Measurements from ENCODE around the gene CCT3. TPM values are rescaled to one million over a fixed set of nuclear protein-coding genes. Genes with fewer than 3 reads are reported as not detected.
A peak's percentile ranks its signal among the peaks of the same experiment; 100 is the strongest.

The CCT3 gene
- total RNA-seq, 1 experiment from 2014 or later: 340 TPM

GRCh38 chr1:156263288-156263655 is 74.8 kb downstream of the CCT3 start:
- ChIA-PET POLR2A (no interaction called here), CTCF (no interaction called here)
- no peaks in the 10 kb centered on the region for H3K4me1 ChIP-seq
- TF ChIP-seq CTCF (IDR thresholded peaks at IDR 0.05; ENCODE audit: insufficient read depth in 1 of 2, low read depth in 1 of 2, low read length in 1 of 2, severe bottlenecking in 1 of 2, unreplicated experiment in 1 of 2): no peak
- H3K4me3 ChIP-seq (ENCODE audit: low read depth, low read length): no peak overlapping the region
- no TSS peak for BruUV-seq (replicated peaks)
- Mint-ChIP-seq H3K9me3 (ENCODE audit: unreplicated experiment) (no peaks in the 10 kb centered on the region), H3K27ac (ENCODE audit: unreplicated experiment) (no peak overlapping the region), H3K4me1 (ENCODE audit: low read depth, unreplicated experiment) (no peaks in the 10 kb centered on the region), H3K36me3 (ENCODE audit: insufficient read depth, unreplicated experiment) (peaks cover 88% of the 10 kb centered on the region), H3K4me3 (ENCODE audit: unreplicated experiment) (no peak overlapping the region), H3K27me3 (ENCODE audit: insufficient read depth, unreplicated experiment) (no peaks in the 10 kb centered on the region)
- no peak for DNase-seq
- no peaks in the 10 kb centered on the region for H3K27me3 ChIP-seq (replicated peaks; ENCODE audit: control insufficient read depth, insufficient read depth, low read length)
- no peaks in the 10 kb centered on the region for H3K9me3 ChIP-seq
- intact Hi-C loops (cut with micrococcal nuclease; ENCODE audit: unreplicated experiment): no loop called here
- peaks cover 17% of the 10 kb centered on the region for H3K36me3 ChIP-seq (ENCODE audit: control insufficient read depth, insufficient read depth, low read length)

GRCh38 chr1:156262461-156263287 is 75.4 kb downstream of the CCT3 start:
- TF ChIP-seq CTCF (IDR thresholded peaks at IDR 0.05; ENCODE audit: insufficient read depth in 1 of 2, low read depth in 1 of 2, low read length in 1 of 2, severe bottlenecking in 1 of 2, unreplicated experiment in 1 of 2): no peak
- H3K9me3 ChIP-seq: no peaks in the 10 kb centered on the region
- CTCF ChIA-PET: no interaction called here
- intact Hi-C loops (cut with micrococcal nuclease; ENCODE audit: unreplicated experiment): no loop called here
- Mint-ChIP-seq H3K27ac (ENCODE audit: unreplicated experiment) (no peak overlapping the region), H3K36me3 (ENCODE audit: insufficient read depth, unreplicated experiment) (peaks cover 88% of the 10 kb centered on the region), H3K4me3 (ENCODE audit: unreplicated experiment) (no peak overlapping the region), H3K4me1 (ENCODE audit: low read depth, unreplicated experiment) (no peaks in the 10 kb centered on the region), H3K27me3 (ENCODE audit: insufficient read depth, unreplicated experiment) (no peaks in the 10 kb centered on the region), H3K9me3 (ENCODE audit: unreplicated experiment) (no peaks in the 10 kb centered on the region)
- DNase-seq: no peak
- H3K27me3 ChIP-seq (replicated peaks; ENCODE audit: control insufficient read depth, insufficient read depth, low read length): no peaks in the 10 kb centered on the region
- H3K4me1 ChIP-seq: no peaks in the 10 kb centered on the region
- H3K4me3 ChIP-seq (ENCODE audit: low read depth, low read length): no peak overlapping the region
- POLR2A ChIA-PET: no interaction called here
- no TSS peak for BruUV-seq (replicated peaks)
- peaks cover 16% of the 10 kb centered on the region for H3K36me3 ChIP-seq (ENCODE audit: control insufficient read depth, insufficient read depth, low read length)

GRCh38 chr1:156260896-156261295 is 77.2 kb downstream of the CCT3 start:
- H3K4me1 ChIP-seq: no peaks in the 10 kb centered on the region
- ChIA-PET POLR2A (no interaction called here), CTCF (interaction anchor here (0.6 kb wide), 2 partner anchors 36 to 125 kb away, joined by 3 to 4 read pairs; no protein-coding TSS in a partner anchor)
- no peak overlapping the region for H3K4me3 ChIP-seq (ENCODE audit: low read depth, low read length)
- Mint-ChIP-seq H3K9me3 (ENCODE audit: unreplicated experiment) (no peaks in the 10 kb centered on the region), H3K4me1 (ENCODE audit: low read depth, unreplicated experiment) (no peaks in the 10 kb centered on the region), H3K4me3 (ENCODE audit: unreplicated experiment) (no peak overlapping the region), H3K36me3 (ENCODE audit: insufficient read depth, unreplicated experiment) (peaks cover 88% of the 10 kb centered on the region), H3K27me3 (ENCODE audit: insufficient read depth, unreplicated experiment) (no peaks in the 10 kb centered on the region), H3K27ac (ENCODE audit: unreplicated experiment) (peak overlapping the region; percentile 43)
- BruUV-seq (replicated peaks): no TSS peak
- no peak for TF ChIP-seq CTCF (IDR thresholded peaks at IDR 0.05; ENCODE audit: insufficient read depth in 1 of 2, low read depth in 1 of 2, low read length in 1 of 2, severe bottlenecking in 1 of 2, unreplicated experiment in 1 of 2)
- H3K36me3 ChIP-seq (ENCODE audit: control insufficient read depth, insufficient read depth, low read length): peaks cover 15% of the 10 kb centered on the region
- H3K27me3 ChIP-seq (replicated peaks; ENCODE audit: control insufficient read depth, insufficient read depth, low read length): no peaks in the 10 kb centered on the region
- intact Hi-C loops (cut with micrococcal nuclease; ENCODE audit: unreplicated experiment): no loop called here
- DNase-seq: no peak
- H3K9me3 ChIP-seq: no peaks in the 10 kb centered on the region

Data from Caco-2 (cell line).